Heart left ventricle (tissue), 16 donors: ENCODE data around the gene TLCD5. TPM values are rescaled to one million over a fixed set of nuclear protein-coding genes. Genes with fewer than 3 reads are reported as not detected.

Experiments used
- ATAC-seq, 4 donors: fragments of 200-7000 bp; cut with Tn5 transposase; one replicate each; pipeline ENCODE4 v1.9.1; 2020 to 2022; ENCODE audit warnings: moderate library complexity in 4 of 4, mild to moderate bottlenecking in 3 of 4, moderate number of reproducible peaks in 1 of 4
- DNase-seq, 5 donors: peaks; one replicate each; pipeline ENCODE4 v3.0.0-alpha.2; 2020
- H3K27ac ChIP-seq, 12 donors: fragments of 200-600 bp; sonication (generic) in 4 of 12; one replicate each; pipeline versions ENCODE4 v1.5.0 to v1.8.0; 2016 to 2022; ENCODE audit warnings: mild to moderate bottlenecking in 2 of 12
- H3K27me3 ChIP-seq, 9 donors: fragments of 200-600 bp; sonication (generic) in 2 of 9; one replicate each; pipeline versions ENCODE4 v1.5.1 to v1.8.0; 2016 to 2022; ENCODE audit warnings: mild to moderate bottlenecking in 3 of 9
- H3K36me3 ChIP-seq, 9 donors: fragments of 200-600 bp; sonication (generic) in 2 of 9; one replicate each; pipeline versions ENCODE4 v1.5.0 to v1.8.0; 2018 to 2022; ENCODE audit warnings: mild to moderate bottlenecking in 2 of 9
- H3K4me1 ChIP-seq, 12 donors: fragments of 200-600 bp; sonication (generic) in 4 of 12; one replicate each; pipeline versions ENCODE4 v1.5.0 to v1.8.0; 2016 to 2022; ENCODE audit warnings: mild to moderate bottlenecking in 3 of 12
- H3K4me3 ChIP-seq, 12 donors: fragments of 200-600 bp; sonication (generic) in 4 of 12; one replicate each; pipeline versions ENCODE4 v1.5.0 to v1.8.0; 2017 to 2022; ENCODE audit warnings: mild to moderate bottlenecking in 9 of 12, moderate library complexity in 4 of 12
- H3K9me3 ChIP-seq, 12 donors: fragments of 200-600 bp; sonication (generic) in 4 of 12; one replicate each; pipeline versions ENCODE4 v1.5.0 to v1.8.0; 2016 to 2022; ENCODE audit warnings: mild to moderate bottlenecking in 1 of 12
- POLR2A ChIP-seq, 2 donors: fragments of 450-650 bp; IDR thresholded peaks; one replicate each; pipeline ENCODE4 v1.6.1; 2017; ENCODE audit warnings: antibody characterized with exemption in 2 of 2, mild to moderate bottlenecking in 2 of 2, moderate library complexity in 2 of 2
- WGBS, 4 donors: extraction: QIAGEN DNeasy Blood & Tissue Kit in 2 of 4; methylation state at CpG; one replicate each; pipeline versions ENCODE4 v1.1.5 to v1.1.7; 2013 to 2018; 5-methylcytosine and 5-hydroxymethylcytosine counted together
- intact Hi-C, 10 donors: fragments of 100-400 bp; cut with DNase I; formaldehyde crosslinking; loops; one replicate each; pipeline versions ENCODE4 v1.11.1 to v1.14.2; 2022
- polyA plus RNA-seq, 2 donors: library from polyadenylated mRNA; stranded (reverse); fragments of 200-250 nt; gene quantifications; one replicate each; pipeline ENCODE4 v1.2.3, GENCODE V29; 2013
- total RNA-seq, 9 donors: library from RNA; depleted of rRNA in 2 of 9; stranded (reverse); fragments of >200 nt in 2 of 9; fragmentation: NEBNext Ultra II Directional in 3 of 9; extraction: Animal tissue kit (Norgen Biotek cat#: 25700) in 3 of 9; gene quantifications; one replicate each; pipeline versions ENCODE4 v1.1.0 to v1.2.4, GENCODE V29; 2016 to 2023
- TF ChIP-seq, protein P1 (sequence below), 12 donors: fragments of 200-600 bp; sonication (generic) in 4 of 12; IDR thresholded peaks; one replicate each; pipeline versions ENCODE4 v1.5.0 to v1.8.0; 2018 to 2022; ENCODE audit warnings: antibody characterized with exemption in 12 of 12, mild to moderate bottlenecking in 5 of 12
- donor health status: ischemic (EF 13 %, LVEDD 7.1; RV severe dilation, severe dysfunction).
- donor health status: healthy with polysubstance abuse.
- donor health status: DM: no; HTN: yes; CAD: no.
- donor health status: DM: no; HTN: no; CAD: no.
- donor health status: ischemic (EF 25% LVEDD 6.9; RV normal size, moderate dysfunction).
- donor health status: ischemic (EF 25% LVEDD 5.7; RV mildly dilated, moderate dysfunction).
- donor health status: healthy.
- donor health status: DM: yes; HTN: yes; CAD: no.
- donor health status: ischemic (EF 35%, LVEDD 5.7; RV mildly dilated, moderate dysfunction).
- donor health status: nonischemic (EF 11% LVEDD 7.7; RV severe dilation, severe dysfunction).
- donor health status: DM: yes; HTN: yes; CAD: no.
- donor health status: PGD.
- donor health status: ischemic (EF 29% LVEDD 5.4; RV normal size, mild dysfunction).
- donor health status: nonischemic (EF 23%, LVEDD 6.1; RV moderate dilation, normal function).

The TLCD5 gene
- total and polyA plus RNA-seq, 11 donors = 4.0 to 15.0 (median 10.3) TPM

- peak overlapping the region in 9 of 12 donors; percentile 2 to 99 (median 35) for H3K27ac ChIP-seq
- H3K4me1 ChIP-seq = peaks cover 14 to 94% (median 73%) of the 10 kb centered on the region in 12 donors
- no peaks in the 10 kb centered on the region for H3K36me3 ChIP-seq
- H3K4me3 ChIP-seq = no peak overlapping the region
- WGBS, 4 donors = 42 to 57% (median 49%) methylated on average over 3 of the region's 3 CpGs
- intact Hi-C loops = loop anchor here in 5 of 10 donors (5.0 to 10.0 kb wide), 4 partner anchors 52 to 72 kb away; no protein-coding TSS in a partner anchor
- no peak for TF ChIP-seq POLR2A (IDR thresholded peaks at IDR 0.05)
- TF ChIP-seq, protein P1, sequence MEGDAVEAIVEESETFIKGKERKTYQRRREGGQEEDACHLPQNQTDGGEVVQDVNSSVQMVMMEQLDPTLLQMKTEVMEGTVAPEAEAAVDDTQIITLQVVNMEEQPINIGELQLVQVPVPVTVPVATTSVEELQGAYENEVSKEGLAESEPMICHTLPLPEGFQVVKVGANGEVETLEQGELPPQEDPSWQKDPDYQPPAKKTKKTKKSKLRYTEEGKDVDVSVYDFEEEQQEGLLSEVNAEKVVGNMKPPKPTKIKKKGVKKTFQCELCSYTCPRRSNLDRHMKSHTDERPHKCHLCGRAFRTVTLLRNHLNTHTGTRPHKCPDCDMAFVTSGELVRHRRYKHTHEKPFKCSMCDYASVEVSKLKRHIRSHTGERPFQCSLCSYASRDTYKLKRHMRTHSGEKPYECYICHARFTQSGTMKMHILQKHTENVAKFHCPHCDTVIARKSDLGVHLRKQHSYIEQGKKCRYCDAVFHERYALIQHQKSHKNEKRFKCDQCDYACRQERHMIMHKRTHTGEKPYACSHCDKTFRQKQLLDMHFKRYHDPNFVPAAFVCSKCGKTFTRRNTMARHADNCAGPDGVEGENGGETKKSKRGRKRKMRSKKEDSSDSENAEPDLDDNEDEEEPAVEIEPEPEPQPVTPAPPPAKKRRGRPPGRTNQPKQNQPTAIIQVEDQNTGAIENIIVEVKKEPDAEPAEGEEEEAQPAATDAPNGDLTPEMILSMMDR (IDR thresholded peaks at IDR 0.05) = no peak
- peaks cover 0 to 64% (median 0%) of the 10 kb centered on the region in 9 donors for H3K27me3 ChIP-seq
- ATAC-seq (no peak), DNase-seq (no peak)
- no peaks in the 10 kb centered on the region for H3K9me3 ChIP-seq
These were observed 17.6 kb downstream of the TLCD5 start for GRCh38 chr11:120342678-120343077.

DNA sequence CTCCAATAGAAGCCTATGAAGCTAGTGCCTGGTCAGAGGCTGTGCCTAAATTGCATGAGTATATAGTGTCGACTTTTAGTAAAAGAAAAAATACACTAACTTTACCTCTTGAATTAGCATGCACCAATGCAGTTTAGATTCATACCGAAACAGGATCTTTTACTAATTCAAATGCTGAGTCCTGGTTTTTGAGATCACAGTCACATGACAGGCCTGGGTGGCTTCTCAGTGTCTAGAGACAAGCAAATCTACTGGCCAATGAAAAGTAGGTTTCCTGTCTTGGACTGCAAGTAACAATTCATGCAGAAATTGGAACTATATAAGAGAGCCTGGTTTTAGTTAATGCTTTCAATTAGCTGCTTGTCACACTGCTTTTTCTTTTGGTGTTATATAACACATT, 18.3 kb downstream of the TLCD5 start:
- 48 to 59% (median 53%) methylated on average over 2 of the region's 2 CpGs for WGBS, 4 donors
- Histone ChIP-seq H3K4me3 (peak overlapping the region in 1 of 12 donors; percentile 12), H3K36me3 (no peaks in the 10 kb centered on the region), H3K4me1 (peaks cover 14 to 98% (median 73%) of the 10 kb centered on the region in 12 donors), H3K27me3 (peaks cover 0 to 62% (median 0%) of the 10 kb centered on the region in 9 donors), H3K27ac (peak overlapping the region in 3 of 12 donors; percentile 2 to 21 (median 20)), H3K9me3 (no peaks in the 10 kb centered on the region)
- ATAC-seq (peak in 3 of 4 donors; percentile 16 to 33 (median 16)), DNase-seq (no peak)
- TF ChIP-seq POLR2A (IDR thresholded peaks at IDR 0.05) = no peak
- TF ChIP-seq, protein P1 (IDR thresholded peaks at IDR 0.05) = no peak
- intact Hi-C loops = loop anchor here in 5 of 10 donors (5.0 to 10.0 kb wide), 4 partner anchors 51 to 71 kb away; no protein-coding TSS in a partner anchor

DNA sequence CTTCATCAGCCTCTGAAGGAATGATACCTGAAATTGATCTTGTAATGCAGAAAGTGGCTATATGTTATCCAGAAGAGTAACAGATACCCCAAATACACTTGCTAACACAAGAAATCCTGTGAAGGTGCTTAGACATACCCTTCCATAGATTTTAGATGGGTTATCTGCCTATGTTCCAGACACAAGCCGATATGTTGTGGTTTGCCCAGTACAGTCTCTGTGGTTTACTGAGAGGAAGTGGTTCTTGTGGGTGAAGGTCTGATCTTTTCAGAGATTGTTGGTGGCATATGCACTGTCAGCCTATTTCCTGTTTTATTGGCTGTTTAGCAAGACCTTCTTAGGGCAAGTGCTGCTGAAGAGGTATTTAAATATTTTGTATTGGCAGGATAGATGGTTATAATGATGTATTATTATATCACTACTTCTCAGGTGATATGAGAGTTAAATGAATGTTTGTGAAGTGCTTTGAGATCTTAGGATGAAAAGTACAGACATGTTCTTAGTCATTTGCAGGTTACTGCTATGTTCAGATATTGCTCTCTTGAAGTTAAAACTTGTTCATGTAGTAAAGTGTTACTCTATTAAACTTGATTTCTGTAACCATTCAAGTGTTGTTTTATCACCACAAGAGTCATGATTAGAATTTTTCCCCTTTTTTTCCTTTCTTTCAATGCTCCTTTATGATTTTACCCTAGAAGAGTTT, 19.4 kb downstream of the TLCD5 start:
- intact Hi-C loops = loop anchor here in 5 of 10 donors (5.0 to 10.0 kb wide), 4 partner anchors 50 to 70 kb away; no protein-coding TSS in a partner anchor
- H3K9me3 ChIP-seq = no peaks in the 10 kb centered on the region
- no peak overlapping the region for H3K27ac ChIP-seq
- peaks cover 14 to 99% (median 79%) of the 10 kb centered on the region in 12 donors for H3K4me1 ChIP-seq
- DNase-seq (no peak), ATAC-seq (no peak)
- no peak for TF ChIP-seq POLR2A (IDR thresholded peaks at IDR 0.05)
- TF ChIP-seq, protein P1 (IDR thresholded peaks at IDR 0.05) = no peak
- no peak overlapping the region for H3K4me3 ChIP-seq
- H3K27me3 ChIP-seq = peaks cover 0 to 56% (median 0%) of the 10 kb centered on the region in 9 donors
- H3K36me3 ChIP-seq = no peaks in the 10 kb centered on the region
- WGBS, 4 donors = 54 to 68% (median 62%) methylated on average over 1 of the region's 1 CpG

- H3K27me3 ChIP-seq = peaks cover 0 to 57% (median 0%) of the 10 kb centered on the region in 9 donors
- peak overlapping the region in 8 of 12 donors; percentile 18 to 66 (median 40) for H3K27ac ChIP-seq
- no peaks in the 10 kb centered on the region for H3K36me3 ChIP-seq
- H3K9me3 ChIP-seq = no peaks in the 10 kb centered on the region
- TF ChIP-seq POLR2A (IDR thresholded peaks at IDR 0.05) = no peak
- TF ChIP-seq, protein P1 (IDR thresholded peaks at IDR 0.05) = no peak
- no peak overlapping the region for H3K4me3 ChIP-seq
- intact Hi-C loops = loop anchor here in 3 of 10 donors (10.0 kb wide), 2 partner anchors 49 to 69 kb away; no protein-coding TSS in a partner anchor
- peaks cover 14 to 96% (median 76%) of the 10 kb centered on the region in 12 donors for H3K4me1 ChIP-seq
- WGBS, 4 donors = 0 to 16% (median 11%) methylated on average over 1 of the region's 1 CpG
- DNase-seq = no peak
- ATAC-seq = peak in 2 of 4 donors; percentile 4 to 34
These were observed 21.1 kb downstream of the TLCD5 start for GRCh38 chr11:120346233-120346632.
